ENCODE results near the gene SRBD1.

SRBD1 gene

GRCh38 chr2:45518546-45518945 lies 92.5 kb downstream of the SRBD1 start:
- Histone ChIP-seq H3K27me3 (ENCODE audit: control insufficient read depth in 1 of 2, insufficient read depth in 2 of 2, low read length in 2 of 2) (no peaks in the 10 kb centered on the region), H3K9ac (ENCODE audit: low read depth in 1 of 2, low read length in 2 of 2) (no peak overlapping the region), H3K36me3 (ENCODE audit: control insufficient read depth in 1 of 2, insufficient read depth in 2 of 2, low read length in 2 of 2) (no peaks in the 10 kb centered on the region), H3K9me3 (ENCODE audit: control insufficient read depth in 1 of 2, low read length in 2 of 2) (no peaks in the 10 kb centered on the region), H3K27ac (ENCODE audit: low read depth, low read length) (no peak overlapping the region), H3K4me3 (ENCODE audit: low read depth in 1 of 2, low read length in 2 of 2) (no peak overlapping the region), H3K4me1 (ENCODE audit: control insufficient read depth in 1 of 2, insufficient read depth in 2 of 2, low read length in 2 of 2) (no peaks in the 10 kb centered on the region)

- H3K4me3 ChIP-seq (ENCODE audit: low read depth in 1 of 2, low read length in 2 of 2), result no peak overlapping the region
- no peaks in the 10 kb centered on the region for H3K4me1 ChIP-seq (ENCODE audit: control insufficient read depth in 1 of 2, insufficient read depth in 2 of 2, low read length in 2 of 2)
- H3K36me3 ChIP-seq (ENCODE audit: control insufficient read depth in 1 of 2, insufficient read depth in 2 of 2, low read length in 2 of 2), result no peaks in the 10 kb centered on the region
- no peak overlapping the region for H3K27ac ChIP-seq (ENCODE audit: low read depth, low read length)
- H3K27me3 ChIP-seq (ENCODE audit: control insufficient read depth in 1 of 2, insufficient read depth in 2 of 2, low read length in 2 of 2), result no peaks in the 10 kb centered on the region
- H3K9me3 ChIP-seq (ENCODE audit: control insufficient read depth in 1 of 2, low read length in 2 of 2), result no peaks in the 10 kb centered on the region
- H3K9ac ChIP-seq (ENCODE audit: low read depth in 1 of 2, low read length in 2 of 2), result no peak overlapping the region
Observed at GRCh38 chr2:45510701-45511420, 100.2 kb downstream of the SRBD1 start.

GRCh38 chr2:45506756-45507155 lies 104.3 kb downstream of the SRBD1 start:
- Histone ChIP-seq H3K9ac (ENCODE audit: low read depth in 1 of 2, low read length in 2 of 2) (no peak overlapping the region), H3K4me1 (ENCODE audit: control insufficient read depth in 1 of 2, insufficient read depth in 2 of 2, low read length in 2 of 2) (no peaks in the 10 kb centered on the region), H3K4me3 (ENCODE audit: low read depth in 1 of 2, low read length in 2 of 2) (no peak overlapping the region), H3K27ac (ENCODE audit: low read depth, low read length) (no peak overlapping the region), H3K27me3 (ENCODE audit: control insufficient read depth in 1 of 2, insufficient read depth in 2 of 2, low read length in 2 of 2) (no peaks in the 10 kb centered on the region), H3K36me3 (ENCODE audit: control insufficient read depth in 1 of 2, insufficient read depth in 2 of 2, low read length in 2 of 2) (no peaks in the 10 kb centered on the region), H3K9me3 (ENCODE audit: control insufficient read depth in 1 of 2, low read length in 2 of 2) (no peaks in the 10 kb centered on the region)

GRCh38 chr2:45505138-45505537 lies 105.9 kb downstream of the SRBD1 start:
- Histone ChIP-seq H3K27me3 (ENCODE audit: control insufficient read depth in 1 of 2, insufficient read depth in 2 of 2, low read length in 2 of 2) (no peaks in the 10 kb centered on the region), H3K9ac (ENCODE audit: low read depth in 1 of 2, low read length in 2 of 2) (no peak overlapping the region), H3K9me3 (ENCODE audit: control insufficient read depth in 1 of 2, low read length in 2 of 2) (peaks cover 0 to 2% of the 10 kb centered on the region in 2 donors), H3K27ac (ENCODE audit: low read depth, low read length) (no peak overlapping the region), H3K4me1 (ENCODE audit: control insufficient read depth in 1 of 2, insufficient read depth in 2 of 2, low read length in 2 of 2) (no peaks in the 10 kb centered on the region), H3K4me3 (ENCODE audit: low read depth in 1 of 2, low read length in 2 of 2) (no peak overlapping the region), H3K36me3 (ENCODE audit: control insufficient read depth in 1 of 2, insufficient read depth in 2 of 2, low read length in 2 of 2) (no peaks in the 10 kb centered on the region)

- Histone ChIP-seq H3K4me3 (ENCODE audit: low read depth in 1 of 2, low read length in 2 of 2) (no peak overlapping the region), H3K27ac (ENCODE audit: low read depth, low read length) (no peak overlapping the region), H3K9ac (ENCODE audit: low read depth in 1 of 2, low read length in 2 of 2) (no peak overlapping the region), H3K9me3 (ENCODE audit: control insufficient read depth in 1 of 2, low read length in 2 of 2) (peaks cover 0 to 2% of the 10 kb centered on the region in 2 donors), H3K36me3 (ENCODE audit: control insufficient read depth in 1 of 2, insufficient read depth in 2 of 2, low read length in 2 of 2) (no peaks in the 10 kb centered on the region), H3K27me3 (ENCODE audit: control insufficient read depth in 1 of 2, insufficient read depth in 2 of 2, low read length in 2 of 2) (no peaks in the 10 kb centered on the region), H3K4me1 (ENCODE audit: control insufficient read depth in 1 of 2, insufficient read depth in 2 of 2, low read length in 2 of 2) (no peaks in the 10 kb centered on the region)
Observed at GRCh38 chr2:45498661-45499550, 112.2 kb downstream of the SRBD1 start.

- Histone ChIP-seq H3K27ac (ENCODE audit: low read depth, low read length) (no peak overlapping the region), H3K4me1 (ENCODE audit: control insufficient read depth in 1 of 2, insufficient read depth in 2 of 2, low read length in 2 of 2) (no peaks in the 10 kb centered on the region), H3K4me3 (ENCODE audit: low read depth in 1 of 2, low read length in 2 of 2) (no peak overlapping the region), H3K36me3 (ENCODE audit: control insufficient read depth in 1 of 2, insufficient read depth in 2 of 2, low read length in 2 of 2) (no peaks in the 10 kb centered on the region), H3K9ac (ENCODE audit: low read depth in 1 of 2, low read length in 2 of 2) (no peak overlapping the region), H3K9me3 (ENCODE audit: control insufficient read depth in 1 of 2, low read length in 2 of 2) (peaks cover 0 to 2% of the 10 kb centered on the region in 2 donors), H3K27me3 (ENCODE audit: control insufficient read depth in 1 of 2, insufficient read depth in 2 of 2, low read length in 2 of 2) (no peaks in the 10 kb centered on the region)
Observed at GRCh38 chr2:45497355-45497754, 113.7 kb downstream of the SRBD1 start.

- Histone ChIP-seq H3K9me3 (ENCODE audit: control insufficient read depth in 1 of 2, low read length in 2 of 2) (peaks cover 0 to 2% of the 10 kb centered on the region in 2 donors), H3K27me3 (ENCODE audit: control insufficient read depth in 1 of 2, insufficient read depth in 2 of 2, low read length in 2 of 2) (no peaks in the 10 kb centered on the region), H3K4me3 (ENCODE audit: low read depth in 1 of 2, low read length in 2 of 2) (no peak overlapping the region), H3K4me1 (ENCODE audit: control insufficient read depth in 1 of 2, insufficient read depth in 2 of 2, low read length in 2 of 2) (no peaks in the 10 kb centered on the region), H3K36me3 (ENCODE audit: control insufficient read depth in 1 of 2, insufficient read depth in 2 of 2, low read length in 2 of 2) (no peaks in the 10 kb centered on the region), H3K9ac (ENCODE audit: low read depth in 1 of 2, low read length in 2 of 2) (no peak overlapping the region), H3K27ac (ENCODE audit: low read depth, low read length) (no peak overlapping the region)
Observed at GRCh38 chr2:45496869-45497268, 114.2 kb downstream of the SRBD1 start.

GRCh38 chr2:45494978-45495293 lies 116.1 kb downstream of the SRBD1 start:
- Histone ChIP-seq H3K4me3 (ENCODE audit: low read depth in 1 of 2, low read length in 2 of 2) (no peak overlapping the region), H3K27ac (ENCODE audit: low read depth, low read length) (no peak overlapping the region), H3K4me1 (ENCODE audit: control insufficient read depth in 1 of 2, insufficient read depth in 2 of 2, low read length in 2 of 2) (no peaks in the 10 kb centered on the region), H3K36me3 (ENCODE audit: control insufficient read depth in 1 of 2, insufficient read depth in 2 of 2, low read length in 2 of 2) (no peaks in the 10 kb centered on the region), H3K9me3 (ENCODE audit: control insufficient read depth in 1 of 2, low read length in 2 of 2) (no peaks in the 10 kb centered on the region), H3K9ac (ENCODE audit: low read depth in 1 of 2, low read length in 2 of 2) (no peak overlapping the region), H3K27me3 (ENCODE audit: control insufficient read depth in 1 of 2, insufficient read depth in 2 of 2, low read length in 2 of 2) (no peaks in the 10 kb centered on the region)

- no peaks in the 10 kb centered on the region for H3K27me3 ChIP-seq (ENCODE audit: control insufficient read depth in 1 of 2, insufficient read depth in 2 of 2, low read length in 2 of 2)
- H3K36me3 ChIP-seq (ENCODE audit: control insufficient read depth in 1 of 2, insufficient read depth in 2 of 2, low read length in 2 of 2), result no peaks in the 10 kb centered on the region
- H3K27ac ChIP-seq (ENCODE audit: low read depth, low read length), result no peak overlapping the region
- no peaks in the 10 kb centered on the region for H3K4me1 ChIP-seq (ENCODE audit: control insufficient read depth in 1 of 2, insufficient read depth in 2 of 2, low read length in 2 of 2)
- no peaks in the 10 kb centered on the region for H3K9me3 ChIP-seq (ENCODE audit: control insufficient read depth in 1 of 2, low read length in 2 of 2)
- H3K9ac ChIP-seq (ENCODE audit: low read depth in 1 of 2, low read length in 2 of 2), result no peak overlapping the region
- no peak overlapping the region for H3K4me3 ChIP-seq (ENCODE audit: low read depth in 1 of 2, low read length in 2 of 2)
Observed at GRCh38 chr2:45494275-45494977, 116.6 kb downstream of the SRBD1 start.

- Histone ChIP-seq H3K4me1 (ENCODE audit: control insufficient read depth in 1 of 2, insufficient read depth in 2 of 2, low read length in 2 of 2) (no peaks in the 10 kb centered on the region), H3K27me3 (ENCODE audit: control insufficient read depth in 1 of 2, insufficient read depth in 2 of 2, low read length in 2 of 2) (no peaks in the 10 kb centered on the region), H3K9ac (ENCODE audit: low read depth in 1 of 2, low read length in 2 of 2) (no peak overlapping the region), H3K4me3 (ENCODE audit: low read depth in 1 of 2, low read length in 2 of 2) (no peak overlapping the region), H3K9me3 (ENCODE audit: control insufficient read depth in 1 of 2, low read length in 2 of 2) (no peaks in the 10 kb centered on the region), H3K27ac (ENCODE audit: low read depth, low read length) (no peak overlapping the region), H3K36me3 (ENCODE audit: control insufficient read depth in 1 of 2, insufficient read depth in 2 of 2, low read length in 2 of 2) (no peaks in the 10 kb centered on the region)
Observed at GRCh38 chr2:45484965-45485364, 126.1 kb downstream of the SRBD1 start.
